HEK293 (cell line): ENCODE data around the gene KCNJ1.

ENCODE experiments used
- CTCF ChIA-PET: fragments of 350-600 bp; formaldehyde crosslinking; extraction: SDS; loops from one replicate; lab custom pipeline; 2021; ENCODE audit warnings: antibody characterized with exemption; lab: Yijun Ruan, JAX
- POLR2A ChIA-PET: fragments of 300-600 bp; formaldehyde crosslinking; extraction: SDS; loops from one replicate; lab custom pipeline; 2020; ENCODE audit warnings: antibody characterized with exemption, inconsistent platforms; lab: Yijun Ruan, JAX
- H3K27ac ChIP-seq: fragments of 200-500 bp; sonication (Bioruptor generic); 2 replicates; pipeline ENCODE4 v1.5.1; 2014; ENCODE audit warnings: low read depth, low read length, control low read depth, inconsistent platforms; ENCODE audit errors: extremely low read depth
- H3K36me3 ChIP-seq, 2 experiments: fragments of 200-500 bp in 1 of 2; sonication (Bioruptor generic) in 1 of 2; 1 replicate in 1 of 2; 2 replicates in 1 of 2; pipeline ENCODE4 v1.5.1; 2014 to 2017; ENCODE audit warnings: inconsistent platforms in 2 of 2, low read length in 2 of 2; ENCODE audit not compliant: control insufficient read depth in 2 of 2, insufficient read depth in 1 of 2
- H3K4me1 ChIP-seq: fragments of 200-500 bp; sonication (Bioruptor generic); 2 replicates; pipeline ENCODE4 v1.5.1; 2014; ENCODE audit warnings: mild to moderate bottlenecking, low read length, inconsistent platforms; ENCODE audit not compliant: control insufficient read depth, insufficient read depth
- H3K4me3 ChIP-seq: 2 replicates; pipeline ENCODE4 v1.5.1; 2011; ENCODE audit warnings: low read depth, mild to moderate bottlenecking, control low read depth, low read length, moderate library complexity
- H3K9me3 ChIP-seq: fragments of 200-500 bp; sonication (Bioruptor generic); 2 replicates; pipeline ENCODE4 v1.5.1; 2014; ENCODE audit warnings: low read depth, low read length, inconsistent platforms; ENCODE audit not compliant: control insufficient read depth, insufficient read depth
- HOXC10 ChIP-seq: sonication (generic); formaldehyde crosslinking; IDR thresholded peaks from 2 replicates; pipeline ENCODE4 v1.8.1; 2023; ENCODE audit warnings: mild to moderate bottlenecking, missing genetic modification reagents
- MZF1 ChIP-seq: fragments of 450-650 bp; formaldehyde crosslinking; IDR thresholded peaks from 2 replicates; pipeline ENCODE4 v1.5.1; 2017; ENCODE audit warnings: missing biosample characterization, missing genetic modification characterization, borderline replicate concordance
- ZBTB7A ChIP-seq: fragments of 450-650 bp; formaldehyde crosslinking; IDR thresholded peaks from 2 replicates; pipeline ENCODE4 v1.5.1; 2016; ENCODE audit warnings: low read depth, missing biosample characterization, missing genetic modification characterization
- ZNF121 ChIP-seq: fragments of 450-650 bp; formaldehyde crosslinking; IDR thresholded peaks from 2 replicates; pipeline ENCODE4 v1.5.1; 2016; ENCODE audit warnings: missing biosample characterization, missing genetic modification characterization
- ZNF211 ChIP-seq: fragments of 450-650 bp; formaldehyde crosslinking; IDR thresholded peaks from 2 replicates; pipeline ENCODE4 v1.5.1; 2016; ENCODE audit warnings: low read depth, missing biosample characterization, missing genetic modification characterization
- ZNF214 ChIP-seq: fragments of 450-650 bp; formaldehyde crosslinking; IDR thresholded peaks from 2 replicates; pipeline ENCODE4 v1.5.1; 2017; ENCODE audit warnings: missing biosample characterization, mild to moderate bottlenecking, missing genetic modification characterization, borderline replicate concordance
- ZNF549 ChIP-seq: fragments of 450-650 bp; IDR thresholded peaks from 2 replicates; pipeline ENCODE4 v1.5.1; 2018; ENCODE audit warnings: missing biosample characterization, missing genetic modification characterization, mild to moderate bottlenecking, inconsistent platforms, moderate library complexity
- ZNF571 ChIP-seq: fragments of 450-650 bp; formaldehyde crosslinking; IDR thresholded peaks from 2 replicates; pipeline ENCODE4 v1.5.0; 2017; ENCODE audit warnings: missing biosample characterization, missing genetic modification characterization
- ZNF596 ChIP-seq: fragments of 450-650 bp; IDR thresholded peaks from 2 replicates; pipeline ENCODE4 v1.5.0; 2018; ENCODE audit warnings: missing biosample characterization, mild to moderate bottlenecking, missing genetic modification characterization, moderate library complexity
- ZNF639 ChIP-seq: fragments of 450-650 bp; formaldehyde crosslinking; IDR thresholded peaks from 2 replicates; pipeline ENCODE4 v1.5.1; 2016; ENCODE audit warnings: missing biosample characterization, missing genetic modification characterization
- ZNF792 ChIP-seq: fragments of 450-650 bp; formaldehyde crosslinking; IDR thresholded peaks from 2 replicates; pipeline ENCODE4 v1.5.1; 2016; ENCODE audit warnings: missing biosample characterization, missing genetic modification characterization
- ZSCAN23 ChIP-seq: fragments of 450-650 bp; formaldehyde crosslinking; IDR thresholded peaks from 2 replicates; pipeline ENCODE4 v1.5.1; 2016; ENCODE audit warnings: missing biosample characterization, missing genetic modification characterization
- TF ChIP-seq, protein P1 (sequence below): fragments of 450-650 bp; formaldehyde crosslinking; IDR thresholded peaks from 2 replicates; pipeline ENCODE4 v1.5.1; 2016; ENCODE audit warnings: missing biosample characterization, missing genetic modification characterization
- TF ChIP-seq, protein P2 (sequence below): fragments of 450-650 bp; formaldehyde crosslinking; IDR thresholded peaks from 2 replicates; pipeline ENCODE4 v1.5.1; 2016; ENCODE audit warnings: missing biosample characterization, missing genetic modification characterization

The KCNJ1 gene

GRCh38 chr11:128824191-128825049 lies 42.7 kb downstream of the KCNJ1 start:
- POLR2A ChIA-PET, result no interaction called here

GRCh38 chr11:128823753-128824152 lies 43.3 kb downstream of the KCNJ1 start:
- POLR2A ChIA-PET, result no interaction called here
- CTCF ChIA-PET, result interaction anchor here (0.6 to 1.9 kb wide), 4 partner anchors 21 to 1065 kb away, joined by 3 to 4 read pairs (median 3); no protein-coding TSS in a partner anchor
- TF ChIP-seq ZNF571 (tag by site-specific recombination) (no peak), ZNF792 (tag by site-specific recombination) (no peak), ZNF121 (no peak), MZF1 (tag by site-specific recombination) (no peak)

More at GRCh38 chr11:128824191-128825049, 42.7 kb downstream of the KCNJ1 start:
- H3K36me3 ChIP-seq, result no peaks in the 10 kb centered on the region
- H3K4me3 ChIP-seq, result no peak overlapping the region
- H3K4me1 ChIP-seq, result no peaks in the 10 kb centered on the region
- no peak overlapping the region for H3K27ac ChIP-seq
- TF ChIP-seq, protein P1, sequence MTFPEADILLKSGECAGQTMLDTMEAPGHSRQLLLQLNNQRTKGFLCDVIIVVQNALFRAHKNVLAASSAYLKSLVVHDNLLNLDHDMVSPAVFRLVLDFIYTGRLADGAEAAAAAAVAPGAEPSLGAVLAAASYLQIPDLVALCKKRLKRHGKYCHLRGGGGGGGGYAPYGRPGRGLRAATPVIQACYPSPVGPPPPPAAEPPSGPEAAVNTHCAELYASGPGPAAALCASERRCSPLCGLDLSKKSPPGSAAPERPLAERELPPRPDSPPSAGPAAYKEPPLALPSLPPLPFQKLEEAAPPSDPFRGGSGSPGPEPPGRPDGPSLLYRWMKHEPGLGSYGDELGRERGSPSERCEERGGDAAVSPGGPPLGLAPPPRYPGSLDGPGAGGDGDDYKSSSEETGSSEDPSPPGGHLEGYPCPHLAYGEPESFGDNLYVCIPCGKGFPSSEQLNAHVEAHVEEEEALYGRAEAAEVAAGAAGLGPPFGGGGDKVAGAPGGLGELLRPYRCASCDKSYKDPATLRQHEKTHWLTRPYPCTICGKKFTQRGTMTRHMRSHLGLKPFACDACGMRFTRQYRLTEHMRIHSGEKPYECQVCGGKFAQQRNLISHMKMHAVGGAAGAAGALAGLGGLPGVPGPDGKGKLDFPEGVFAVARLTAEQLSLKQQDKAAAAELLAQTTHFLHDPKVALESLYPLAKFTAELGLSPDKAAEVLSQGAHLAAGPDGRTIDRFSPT, result no peak
- TF ChIP-seq HOXC10 (CRISPR knock-in tag) (no peak), ZNF596 (tag by site-specific recombination) (no peak), ZBTB7A (tag by site-specific recombination) (no peak), ZNF211 (tag by site-specific recombination) (no peak), ZNF549 (tag by site-specific recombination) (no peak), ZNF639 (tag by site-specific recombination) (no peak), ZNF214 (tag by site-specific recombination) (no peak)
- TF ChIP-seq, protein P2, sequence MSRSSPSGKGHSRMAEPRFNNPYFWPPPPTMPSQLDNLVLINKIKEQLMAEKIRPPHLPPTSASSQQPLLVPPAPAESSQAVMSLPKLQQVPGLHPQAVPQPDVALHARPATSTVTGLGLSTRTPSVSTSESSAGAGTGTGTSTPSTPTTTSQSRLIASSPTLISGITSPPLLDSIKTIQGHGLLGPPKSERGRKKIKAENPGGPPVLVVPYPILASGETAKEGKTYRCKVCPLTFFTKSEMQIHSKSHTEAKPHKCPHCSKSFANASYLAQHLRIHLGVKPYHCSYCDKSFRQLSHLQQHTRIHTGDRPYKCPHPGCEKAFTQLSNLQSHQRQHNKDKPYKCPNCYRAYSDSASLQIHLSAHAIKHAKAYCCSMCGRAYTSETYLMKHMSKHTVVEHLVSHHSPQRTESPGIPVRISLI (tag by site-specific recombination), result no peak
- CTCF ChIA-PET, result interaction anchor here (1.9 kb wide), 1 partner anchor 22 kb away, joined by 4 read pairs; no protein-coding TSS in a partner anchor
- no peaks in the 10 kb centered on the region for H3K9me3 ChIP-seq

GRCh38 chr11:128822130-128822529 lies 45.0 kb downstream of the KCNJ1 start:
- TF ChIP-seq ZSCAN23 (tag by site-specific recombination), result no peak
- Histone ChIP-seq H3K36me3 (no peaks in the 10 kb centered on the region), H3K4me3 (no peak overlapping the region), H3K9me3 (no peaks in the 10 kb centered on the region), H3K27ac (no peak overlapping the region), H3K4me1 (no peaks in the 10 kb centered on the region)
- ChIA-PET CTCF (interaction anchor here (0.6 to 1.7 kb wide), 2 partner anchors 8 to 650 kb away, joined by 3 to 10 read pairs; no protein-coding TSS in a partner anchor), POLR2A (no interaction called here)

More at GRCh38 chr11:128823753-128824152, 43.3 kb downstream of the KCNJ1 start:
- H3K36me3 ChIP-seq, result no peaks in the 10 kb centered on the region
- H3K9me3 ChIP-seq, result no peaks in the 10 kb centered on the region
- H3K27ac ChIP-seq, result no peak overlapping the region
- H3K4me3 ChIP-seq, result no peak overlapping the region
- H3K4me1 ChIP-seq, result no peaks in the 10 kb centered on the region
